GM12892 (cell line): ENCODE results near the gene OXSR1.
"Not testable (repeated sequence)": the region's sequence is repeated elsewhere in the genome, so short reads cannot be mapped to it uniquely, and the experiment has no call there.

Experiments used
- POLR2A ChIP-seq: IDR thresholded peaks from 2 replicates; pipeline ENCODE4 v1.6.1; 2011; ENCODE audit warnings: low read depth, low read length, control low read depth
- POLR2AphosphoS5 ChIP-seq: IDR thresholded peaks from 2 replicates; pipeline ENCODE4 v1.6.1; 2011; ENCODE audit warnings: low read depth, low read length, control low read depth
- TAF1 ChIP-seq: IDR thresholded peaks from 2 replicates; pipeline ENCODE4 v1.6.1; 2011; ENCODE audit warnings: low read depth, mild to moderate bottlenecking, control low read depth, low read length, borderline replicate concordance

- TF ChIP-seq POLR2A, POLR2AphosphoS5, TAF1: not testable (repeated sequence)
Observed at GRCh38 chr3:38160704-38161103, 4.6 kb upstream of the OXSR1 start.
